WTC11 (cell line): ENCODE measurements around the gene GTPBP3.

Experiments
- ATF1 ChIP-seq: sonication (generic); formaldehyde crosslinking; IDR thresholded peaks from 2 replicates; pipeline ENCODE4 v1.8.1; 2023; ENCODE audit warnings: mild to moderate bottlenecking, moderate library complexity, missing genetic modification reagents
- CTCF ChIP-seq: fragments of 200-600 bp; IDR thresholded peaks from 2 replicates; pipeline ENCODE4 v1.8.0; 2022; ENCODE audit warnings: antibody characterized with exemption
- ELF4 ChIP-seq: sonication (generic); formaldehyde crosslinking; IDR thresholded peaks from 2 replicates; pipeline ENCODE4 v1.8.1; 2022; ENCODE audit warnings: low read depth, mild to moderate bottlenecking, moderate library complexity, missing genetic modification reagents
- HMGXB4 ChIP-seq: sonication (generic); formaldehyde crosslinking; IDR thresholded peaks from 2 replicates; pipeline ENCODE4 v1.8.1; 2023; ENCODE audit warnings: mild to moderate bottlenecking, moderate library complexity, missing genetic modification reagents
- IRF2 ChIP-seq: sonication (generic); formaldehyde crosslinking; IDR thresholded peaks from 2 replicates; pipeline ENCODE4 v1.8.0; 2022; ENCODE audit warnings: low read depth, missing genetic modification reagents, borderline replicate concordance
- JUN ChIP-seq: sonication (generic); formaldehyde crosslinking; IDR thresholded peaks from 2 replicates; pipeline ENCODE4 v1.8.0; 2023; ENCODE audit warnings: mild to moderate bottlenecking, missing genetic modification reagents
- MLX ChIP-seq: sonication (generic); formaldehyde crosslinking; IDR thresholded peaks from 2 replicates; pipeline ENCODE4 v1.8.1; 2023; ENCODE audit warnings: mild to moderate bottlenecking, missing genetic modification reagents, moderate library complexity
- STAT6 ChIP-seq: sonication (generic); formaldehyde crosslinking; conservative IDR thresholded peaks from 2 replicates; pipeline ENCODE4 v1.8.1; 2023; ENCODE audit warnings: mild to moderate bottlenecking, low read depth, missing genetic modification reagents, moderate library complexity
- TEAD1 ChIP-seq: sonication (generic); formaldehyde crosslinking; IDR thresholded peaks from 2 replicates; pipeline ENCODE4 v1.8.0; 2022; ENCODE audit warnings: mild to moderate bottlenecking, missing genetic modification reagents
- USF1 ChIP-seq: sonication (generic); formaldehyde crosslinking; IDR thresholded peaks from 2 replicates; pipeline ENCODE4 v1.8.0; 2022; ENCODE audit warnings: mild to moderate bottlenecking, missing genetic modification reagents

GRCh38 chr19:17330262-17331044 lies 6.9 kb upstream of the GTPBP3 start:
- TF ChIP-seq USF1 (CRISPR knock-in tag) (no peak), CTCF (no peak), IRF2 (CRISPR knock-in tag) (no peak), STAT6 (CRISPR knock-in tag) (no peak), JUN (CRISPR knock-in tag) (no peak), ATF1 (CRISPR knock-in tag) (no peak), HMGXB4 (CRISPR knock-in tag) (no peak), TEAD1 (no peak), MLX (CRISPR knock-in tag) (no peak), ELF4 (CRISPR knock-in tag) (no peak)
